Measurements from ENCODE around the gene POLE2.
A peak's percentile ranks its signal among the peaks of the same experiment; 100 is the strongest.
"Not testable (repeated sequence)": the region's sequence is repeated elsewhere in the genome, so short reads cannot be mapped to it uniquely, and the experiment has no call there.

POLE2 gene

DNA sequence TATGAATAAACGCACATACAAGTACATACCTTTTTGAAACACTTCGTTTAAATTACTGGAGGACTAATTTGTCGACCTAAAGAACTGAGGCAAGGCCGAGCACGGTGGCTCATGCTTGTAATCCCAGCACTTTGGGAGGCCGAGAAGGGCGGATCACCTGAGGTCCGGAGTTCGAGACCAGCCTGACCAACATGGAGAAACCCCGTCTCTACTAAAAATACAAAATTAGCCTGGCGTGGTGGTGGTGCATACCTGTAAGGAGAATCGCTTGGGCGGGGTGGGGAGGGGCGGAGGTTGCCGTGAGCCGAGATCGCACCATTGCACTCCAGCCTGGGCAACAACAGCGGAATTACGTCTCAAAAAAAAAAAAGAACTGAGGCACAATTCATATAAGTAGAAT is 68.7 kb downstream of the POLE2 start:
- not testable (repeated sequence) for DNase-seq (ENCODE audit: low read depth in 3 of 3)

- no peak for DNase-seq (ENCODE audit: low read depth in 3 of 3)
Measured at GRCh38 chr14:49617852-49618519, 70.0 kb downstream of the POLE2 start.

GRCh38 chr14:49615776-49616175 is 72.2 kb downstream of the POLE2 start:
- DNase-seq (ENCODE audit: low read depth in 3 of 3): no peak

DNA sequence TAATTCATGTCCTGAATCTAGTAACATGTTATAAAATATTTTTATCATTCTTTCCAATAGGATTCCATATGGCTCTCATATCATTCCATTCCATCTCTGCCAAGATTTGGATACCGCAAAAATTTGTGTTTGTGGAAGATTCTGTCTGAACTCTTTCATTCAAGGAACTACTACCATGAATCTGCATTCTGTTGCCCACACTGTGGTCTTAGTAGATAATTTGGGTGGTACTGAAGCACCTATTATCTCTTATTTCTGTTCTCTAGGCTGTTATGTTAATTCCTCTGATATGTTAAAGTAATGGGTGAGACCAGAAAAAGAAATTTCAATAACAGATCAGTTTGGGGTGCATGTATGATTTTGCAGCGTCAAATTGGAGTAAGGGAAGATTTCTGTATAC is 73.8 kb downstream of the POLE2 start:
- DNase-seq (ENCODE audit: low read depth in 3 of 3): no peak

DNA sequence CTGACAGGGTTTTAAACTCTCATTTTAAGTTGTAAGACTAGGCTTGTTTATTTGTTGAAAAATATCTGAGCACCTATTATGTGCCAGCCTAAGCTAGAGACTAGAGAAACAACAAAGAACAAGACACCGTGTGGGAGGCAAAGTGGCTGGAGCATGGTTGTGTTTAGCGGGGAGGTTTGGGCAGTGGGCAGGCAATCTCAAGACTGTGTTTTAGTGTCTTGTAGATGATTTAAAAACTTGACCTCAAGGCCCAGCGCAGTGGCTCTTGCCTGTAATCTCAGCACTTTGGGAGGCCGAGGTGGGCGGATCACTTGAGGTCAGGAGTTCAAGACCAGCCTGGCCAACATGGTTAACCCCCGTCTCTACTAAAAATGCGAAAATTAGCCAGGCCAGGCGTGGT is 75.3 kb downstream of the POLE2 start:
- DNase-seq (ENCODE audit: low read depth in 3 of 3): no peak

- DNase-seq (ENCODE audit: low read depth in 3 of 3): no peak
Measured at GRCh38 chr14:49612251-49612650, 75.8 kb downstream of the POLE2 start.

DNA sequence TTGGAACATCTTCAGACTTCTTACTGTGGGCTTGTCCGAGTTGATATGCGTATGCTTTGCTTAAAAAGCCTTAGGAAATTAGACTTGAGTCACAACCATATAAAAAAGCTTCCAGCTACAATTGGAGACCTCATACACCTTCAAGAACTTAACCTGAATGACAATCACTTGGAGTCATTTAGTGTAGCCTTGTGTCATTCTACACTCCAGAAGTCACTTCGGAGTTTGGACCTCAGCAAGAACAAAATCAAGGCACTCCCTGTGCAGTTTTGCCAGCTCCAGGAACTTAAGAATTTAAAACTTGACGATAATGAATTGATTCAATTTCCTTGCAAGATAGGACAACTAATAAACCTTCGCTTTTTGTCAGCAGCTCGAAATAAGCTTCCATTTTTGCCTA is 80.4 kb downstream of the POLE2 start:
- no peak for DNase-seq (ENCODE audit: low read depth in 3 of 3)

GRCh38 chr14:49598485-49599300 is 89.3 kb downstream of the POLE2 start, which contains the start of gene LRR1:
TSS of gene LRR1 (plus strand) at chr14:49598940. CDS start at chr14:49599021, 81 bp downstream.
- DNase-seq (ENCODE audit: low read depth in 3 of 3): peak; percentile 72 to 80 (median 75)

DNA sequence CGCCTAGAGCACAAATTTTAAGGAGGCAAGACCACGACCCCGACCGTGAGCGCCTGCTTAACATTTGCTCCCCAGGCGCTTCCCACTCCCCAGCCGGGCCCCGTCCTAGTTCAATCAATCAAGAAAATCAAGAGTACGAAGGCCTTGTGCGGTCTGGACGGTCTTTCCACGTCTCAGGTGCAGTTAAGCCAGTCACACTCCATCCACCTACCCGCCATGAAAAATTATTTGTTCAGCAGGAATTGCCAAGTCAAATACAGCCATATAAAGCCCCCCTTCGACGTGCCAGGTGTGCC is 89.9 kb downstream of the POLE2 start:
- no peak for DNase-seq (ENCODE audit: low read depth in 3 of 3)

- no peak for DNase-seq (ENCODE audit: low read depth in 3 of 3)
Measured at GRCh38 chr14:49594347-49595091, 93.5 kb downstream of the POLE2 start.
